Measurements from ENCODE around the gene TNFRSF21.
"Not testable (repeated sequence)": the region's sequence is repeated elsewhere in the genome, so short reads cannot be mapped to it uniquely, and the experiment has no call there.

Gene TNFRSF21

DNA sequence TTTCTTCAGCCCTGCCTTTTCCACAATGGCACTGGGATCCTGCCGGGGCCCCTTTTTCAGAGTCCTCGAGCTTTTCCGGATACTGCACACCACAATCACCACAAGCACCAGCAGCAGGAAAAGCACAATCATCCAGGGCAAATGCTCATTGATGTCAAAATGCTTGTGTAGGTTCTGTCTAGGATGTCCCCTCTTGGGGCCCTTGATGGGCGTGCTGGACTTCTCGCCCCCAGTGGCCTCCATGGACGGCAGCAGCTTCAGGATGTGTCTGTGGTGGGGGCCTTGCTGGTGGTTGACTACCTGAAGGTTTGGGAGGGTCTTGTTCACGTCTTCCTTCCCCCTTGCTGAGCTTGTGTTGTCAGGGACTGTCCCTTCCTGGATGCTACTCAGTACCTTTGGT, 25.7 kb downstream of the TNFRSF21 start:
- no peak for DNase-seq

DNA sequence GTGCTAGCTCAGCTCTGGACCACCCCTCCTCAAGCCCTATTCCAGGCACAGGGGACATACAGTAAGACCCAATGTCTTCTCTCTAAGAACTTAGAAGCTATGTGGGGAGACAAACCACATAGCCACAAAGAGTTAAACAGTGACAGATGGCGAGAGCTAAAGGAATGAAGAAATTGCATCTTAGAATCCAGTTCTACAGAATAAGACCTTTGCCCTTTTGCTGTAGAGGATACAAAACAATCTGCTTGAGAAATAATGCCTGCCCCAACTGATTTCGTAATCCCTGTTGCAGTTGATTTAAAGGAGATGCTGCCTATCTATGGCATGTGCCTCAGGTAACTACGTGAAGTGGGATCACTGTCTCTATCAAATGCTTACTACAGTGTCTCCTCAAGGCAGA, 31.2 kb downstream of the TNFRSF21 start:
- no peak for DNase-seq

DNA sequence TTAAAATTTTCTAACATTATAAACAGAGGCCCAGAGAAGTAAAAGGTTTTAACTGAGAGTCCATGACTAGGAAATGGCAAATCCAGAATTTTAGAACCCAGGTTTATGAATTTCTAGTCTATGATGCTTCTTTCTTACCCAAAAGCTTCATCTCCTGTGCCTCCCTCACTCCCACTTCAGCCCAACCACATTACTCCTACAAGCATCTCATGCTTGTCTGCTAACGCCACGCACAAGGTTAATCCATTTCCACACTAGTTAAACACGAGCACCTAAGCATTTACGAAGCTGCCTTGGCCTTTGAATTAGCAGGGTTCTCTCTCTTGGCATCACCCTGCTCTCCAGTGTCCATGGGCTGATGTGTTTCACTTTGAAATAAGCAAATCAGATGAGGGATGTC, 32.0 kb downstream of the TNFRSF21 start:
- no peak for DNase-seq

DNA sequence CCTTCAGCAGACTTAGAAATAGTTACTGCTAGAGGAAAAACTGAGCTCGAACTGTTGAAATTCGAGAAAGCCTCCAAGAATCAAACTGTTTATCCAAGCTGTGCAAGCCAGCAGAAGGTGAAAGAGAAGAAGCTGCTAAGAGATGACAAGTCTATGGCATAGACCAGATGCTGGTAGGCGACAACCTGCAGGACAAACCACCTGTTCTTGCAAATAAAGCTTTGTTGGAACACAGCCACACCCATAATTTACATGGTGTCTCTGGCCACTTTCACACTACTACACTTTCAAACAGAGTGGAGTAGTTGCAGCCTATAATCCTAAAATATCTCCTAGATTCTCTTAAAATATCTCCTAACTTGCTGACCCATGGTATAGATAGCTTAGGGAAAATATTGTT, 33.3 kb downstream of the TNFRSF21 start:
- DNase-seq: no peak

DNA sequence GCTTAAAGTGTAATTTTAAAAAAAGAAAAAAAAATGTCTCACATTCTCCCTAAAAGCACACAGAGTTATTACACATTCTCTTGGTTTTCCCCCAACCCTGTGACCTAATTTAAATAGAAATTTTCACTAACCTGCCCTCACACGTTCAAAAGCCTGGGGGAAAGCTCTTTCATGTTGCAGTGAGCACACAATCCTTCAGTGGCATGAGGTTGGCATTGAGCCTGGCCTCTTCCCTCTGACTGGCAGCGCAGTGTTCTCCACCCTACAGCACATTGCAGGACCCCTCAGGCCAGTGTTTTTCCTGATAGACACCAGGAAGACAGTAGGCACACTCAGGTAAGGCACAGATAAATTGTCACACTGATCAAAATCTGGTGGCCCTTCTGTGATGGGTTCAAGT, 34.1 kb downstream of the TNFRSF21 start:
- no peak for DNase-seq

DNA sequence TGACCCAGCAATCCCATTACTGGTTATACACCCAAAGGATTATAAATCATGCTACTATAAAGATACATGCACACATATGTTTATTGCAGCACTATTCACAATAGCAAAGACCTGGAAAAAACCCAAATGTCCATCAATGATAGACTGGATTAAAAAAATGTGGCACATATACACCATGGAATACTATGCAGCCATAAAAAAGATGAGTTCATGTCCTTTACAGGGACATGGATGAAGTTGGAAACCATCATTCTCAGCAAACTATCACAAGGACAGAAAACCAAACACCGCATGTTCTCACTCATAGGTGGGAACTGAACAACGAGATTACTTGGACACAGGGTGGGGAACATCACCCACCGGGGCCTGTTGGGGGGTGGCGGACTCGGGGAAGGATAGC, 34.6 kb downstream of the TNFRSF21 start:
- DNase-seq: not testable (repeated sequence)

DNA sequence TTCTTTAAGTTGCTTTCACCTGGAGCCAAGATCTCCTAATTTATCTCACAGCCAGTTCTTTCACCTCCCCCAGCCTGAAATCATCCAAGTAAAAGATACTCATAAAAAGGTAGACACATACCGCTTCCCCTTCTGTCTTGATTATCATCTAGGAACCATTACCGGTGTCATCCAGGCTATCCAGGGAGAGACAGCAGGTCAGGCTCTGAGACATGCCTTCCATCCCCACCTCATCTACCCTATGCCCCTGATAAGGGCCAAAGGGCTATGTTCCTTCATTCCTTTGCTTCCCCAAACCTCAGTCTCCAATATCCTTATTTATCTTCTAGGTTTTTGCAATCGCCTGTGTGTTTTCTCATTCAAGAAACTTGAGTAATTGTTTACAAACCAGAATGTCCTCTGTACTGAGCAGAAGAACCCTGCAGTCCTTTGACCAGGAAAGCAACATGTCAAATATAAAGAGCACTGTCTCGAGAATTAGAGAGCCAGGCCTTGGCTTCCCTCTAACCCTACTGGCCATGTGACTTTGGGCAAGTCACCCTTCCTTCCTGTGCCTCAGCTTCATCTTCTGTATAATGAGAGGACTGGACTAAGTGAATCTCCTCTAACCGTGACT, 41.0 kb downstream of the TNFRSF21 start:
- no peak for DNase-seq

DNA sequence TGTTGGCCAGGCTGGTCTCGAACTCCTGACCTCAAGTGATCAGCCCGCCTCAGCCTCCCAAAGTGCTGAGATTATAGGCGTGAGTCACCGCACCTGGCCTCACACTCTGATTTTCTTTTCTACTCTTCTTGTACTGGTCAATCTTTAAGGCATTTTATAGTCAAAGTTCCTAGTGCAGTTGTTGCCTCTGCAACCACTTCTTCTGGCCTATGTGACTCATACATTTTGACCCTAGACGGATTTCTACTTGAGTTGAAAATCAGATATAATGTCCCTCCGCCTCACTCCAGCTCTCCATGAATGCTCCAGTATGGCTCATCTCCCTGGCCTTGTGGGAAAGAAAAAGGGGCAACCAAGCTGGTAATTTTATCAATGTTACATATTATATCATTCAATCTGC, 42.4 kb downstream of the TNFRSF21 start:
- no peak for DNase-seq

DNA sequence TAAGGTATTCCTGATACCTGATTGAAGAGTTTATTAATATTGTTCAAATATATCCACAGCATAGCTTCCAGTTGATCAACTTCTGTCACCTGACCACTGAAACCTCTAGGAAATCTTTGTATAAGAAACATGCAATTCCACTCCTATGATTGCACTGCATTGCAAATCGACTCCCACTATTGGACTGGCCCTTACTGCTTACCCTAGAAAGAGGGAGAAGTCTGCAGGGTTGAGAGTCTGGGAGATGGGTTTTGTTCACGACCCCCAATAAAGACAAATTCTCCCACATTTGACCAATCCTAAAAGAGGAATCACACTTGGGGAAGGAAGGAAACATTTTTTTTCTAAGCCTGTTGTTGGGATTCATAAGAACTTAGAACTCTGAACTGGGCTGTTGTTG, 43.7 kb downstream of the TNFRSF21 start:
- DNase-seq: no peak

DNA sequence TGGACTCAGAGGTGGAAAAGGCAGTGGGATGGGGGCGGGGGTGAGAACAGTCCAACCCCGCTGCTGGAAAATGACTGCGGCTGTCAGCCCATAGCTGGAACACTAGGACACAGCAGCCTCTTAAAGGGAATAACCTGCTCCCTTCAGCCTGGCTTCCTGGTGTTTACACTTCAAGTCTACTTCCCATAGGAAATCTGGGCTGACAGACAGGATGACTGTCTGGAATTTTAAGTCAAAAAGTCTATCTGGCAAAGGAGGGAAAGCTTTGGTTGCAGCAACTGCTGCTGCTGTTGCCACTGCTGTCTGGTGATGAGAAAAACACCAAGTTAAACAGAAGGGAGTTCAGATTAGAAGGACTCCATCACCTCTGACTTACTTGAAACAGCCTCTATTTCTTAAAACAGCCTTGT, 44.9 kb downstream of the TNFRSF21 start:
- DNase-seq: no peak

DNA sequence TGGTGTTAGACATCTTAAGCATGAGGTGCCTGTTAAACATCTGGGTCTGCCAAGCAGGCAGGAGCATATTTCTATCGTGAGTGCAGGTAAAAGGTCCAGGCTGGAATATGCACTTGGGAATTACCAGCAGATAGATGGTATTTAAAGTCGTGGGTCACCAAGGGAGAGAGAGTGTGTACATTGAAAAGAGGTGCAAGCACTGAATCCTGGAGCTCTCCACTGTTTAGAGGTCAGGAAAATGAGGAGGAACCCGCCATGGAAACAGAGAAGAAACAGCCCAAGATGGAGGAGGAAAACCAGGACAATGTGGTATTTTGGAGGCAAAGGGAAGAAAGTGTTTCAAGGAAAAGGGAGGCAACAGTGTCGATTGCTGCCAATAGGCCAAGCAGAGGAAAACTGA, 46.4 kb downstream of the TNFRSF21 start:
- no peak for DNase-seq

DNA sequence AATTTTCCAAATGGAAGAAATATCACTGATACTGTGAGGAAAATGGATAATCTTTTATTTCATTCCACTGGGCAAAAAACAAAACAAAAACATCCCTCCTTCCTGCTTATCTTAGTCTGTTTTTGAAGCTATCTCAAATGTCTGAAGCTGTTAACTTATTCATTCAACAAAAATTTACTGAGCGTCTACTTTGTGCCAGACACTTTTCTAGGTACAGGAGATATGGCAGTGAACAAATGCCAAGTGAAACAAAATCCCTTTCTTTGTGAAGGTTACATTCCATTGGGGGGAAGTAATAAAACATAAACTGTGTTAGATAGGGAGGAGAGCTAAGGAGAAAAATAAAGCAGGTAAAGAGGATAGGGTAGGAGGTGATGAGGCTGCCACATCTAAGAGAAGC, 47.5 kb downstream of the TNFRSF21 start:
- no peak for DNase-seq

DNA sequence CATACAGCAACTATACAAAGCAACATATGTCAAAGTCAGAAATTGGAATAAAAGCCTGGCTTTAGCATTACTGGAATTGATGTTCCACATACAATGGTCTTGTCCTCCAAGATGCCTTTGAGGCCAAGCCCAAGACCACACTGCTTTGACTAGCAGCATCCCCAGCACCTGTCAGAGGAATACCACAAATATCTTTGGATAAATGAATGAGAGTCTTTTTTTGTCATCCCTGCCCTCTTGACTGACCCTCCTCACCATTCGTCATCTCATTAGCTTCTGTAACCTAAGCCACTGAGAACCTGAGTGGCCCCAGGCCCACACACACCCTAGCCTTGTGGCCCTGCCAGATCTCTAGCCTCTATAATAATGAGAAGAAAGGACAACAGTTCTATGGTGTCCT, 48.5 kb downstream of the TNFRSF21 start:
- DNase-seq: no peak

DNA sequence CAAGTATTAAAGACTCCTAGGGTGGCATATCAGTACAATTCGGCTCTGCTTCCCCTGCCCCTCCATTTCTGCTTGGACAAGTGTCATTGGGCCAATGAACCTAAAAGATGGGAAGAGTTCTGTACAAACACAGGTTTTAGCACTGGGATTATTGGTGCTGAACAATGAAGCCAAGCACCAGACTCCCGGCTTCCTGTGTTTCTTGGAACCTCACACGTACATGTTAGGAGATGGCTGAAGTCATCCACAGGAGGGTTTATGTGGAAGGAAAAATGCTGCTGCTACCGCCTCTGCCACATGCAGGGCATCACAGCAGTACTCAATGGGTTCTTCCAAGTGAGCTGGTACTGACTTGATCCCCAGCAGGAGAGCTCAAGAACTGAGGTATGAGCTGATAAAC, 49.7 kb downstream of the TNFRSF21 start:
- DNase-seq: no peak

DNA sequence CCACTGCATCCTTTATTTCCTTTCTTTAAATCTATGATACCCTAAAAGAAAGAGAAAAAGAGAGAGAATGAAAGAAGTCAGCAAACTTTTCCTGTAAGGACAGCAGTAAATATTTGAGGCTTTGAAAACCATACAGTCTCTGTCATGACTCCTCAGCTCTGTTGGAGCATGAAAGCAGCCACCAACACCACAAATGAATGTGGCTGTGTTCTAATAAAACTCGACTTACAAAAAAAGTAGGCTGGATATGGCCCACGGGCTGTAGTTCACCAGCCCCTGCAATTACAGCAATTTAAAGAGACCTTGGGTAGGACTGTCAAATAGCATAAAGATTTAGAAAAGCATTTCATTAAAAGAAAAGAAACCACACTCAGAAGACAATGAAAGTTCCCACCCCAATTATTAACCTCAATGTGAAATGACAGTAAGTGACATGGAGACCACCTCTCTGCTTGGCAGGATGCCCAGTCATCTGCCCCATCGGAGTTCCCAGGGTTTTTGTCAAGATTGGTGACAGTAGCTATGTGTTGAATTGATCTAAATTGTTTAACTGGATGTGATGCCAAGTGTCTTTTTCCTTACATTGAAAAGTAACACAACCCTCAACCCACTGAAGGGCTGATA, 50.9 kb downstream of the TNFRSF21 start:
- no peak for DNase-seq

DNA sequence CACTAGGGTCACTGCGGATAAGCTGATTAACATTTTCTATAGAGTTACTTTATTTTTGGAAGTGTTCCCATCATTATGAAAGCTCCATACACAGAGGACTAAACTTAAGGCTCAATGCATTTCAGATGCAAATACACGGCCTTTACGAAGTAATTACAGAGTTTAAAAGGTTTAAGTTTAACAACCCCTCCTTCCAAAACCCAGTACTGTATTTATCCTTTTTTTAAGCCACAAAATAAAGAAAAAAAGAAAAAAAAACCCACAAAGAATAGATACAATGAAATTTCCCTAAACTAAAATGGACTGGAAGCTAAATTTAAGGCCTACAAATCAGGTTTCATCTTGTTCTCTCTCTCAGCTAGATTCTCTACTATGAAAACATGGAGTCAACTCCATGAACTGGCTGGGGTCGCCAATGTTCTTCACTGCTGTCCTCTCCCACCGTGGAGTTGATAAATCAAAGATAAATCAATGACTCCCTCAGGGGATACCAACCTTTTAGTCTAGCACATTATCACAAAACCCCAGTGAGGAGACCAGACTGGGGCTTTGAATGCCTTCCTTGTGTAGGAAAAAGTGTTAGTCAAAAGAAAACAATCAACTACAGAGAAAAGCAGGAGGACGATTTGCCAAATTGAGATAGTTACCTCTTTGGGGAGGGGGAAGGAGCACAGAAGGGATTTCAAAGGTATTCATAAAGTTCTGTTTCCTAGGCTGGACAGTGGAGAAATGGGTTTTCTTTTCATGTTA, 52.5 kb downstream of the TNFRSF21 start:
- no peak for DNase-seq

DNA sequence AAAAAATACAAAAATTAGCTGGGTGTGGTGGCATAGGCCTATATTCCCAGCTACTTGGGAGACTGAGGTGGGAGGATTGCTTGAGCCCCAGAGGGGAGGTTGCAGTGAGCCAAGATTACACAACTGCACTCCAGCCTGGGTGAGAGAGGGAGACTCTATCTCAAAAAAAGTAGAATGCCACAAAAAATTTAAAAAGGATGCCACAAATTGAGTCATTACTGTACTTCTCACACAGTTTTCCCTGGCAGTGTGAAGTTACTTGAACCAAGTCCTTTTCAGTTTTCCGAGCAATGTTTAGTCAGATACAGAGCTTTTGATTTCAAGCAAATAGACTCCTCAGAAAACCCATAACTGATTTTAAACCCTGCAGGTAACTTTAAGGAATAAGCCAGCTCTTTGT, 53.3 kb downstream of the TNFRSF21 start:
- no peak for DNase-seq

DNA sequence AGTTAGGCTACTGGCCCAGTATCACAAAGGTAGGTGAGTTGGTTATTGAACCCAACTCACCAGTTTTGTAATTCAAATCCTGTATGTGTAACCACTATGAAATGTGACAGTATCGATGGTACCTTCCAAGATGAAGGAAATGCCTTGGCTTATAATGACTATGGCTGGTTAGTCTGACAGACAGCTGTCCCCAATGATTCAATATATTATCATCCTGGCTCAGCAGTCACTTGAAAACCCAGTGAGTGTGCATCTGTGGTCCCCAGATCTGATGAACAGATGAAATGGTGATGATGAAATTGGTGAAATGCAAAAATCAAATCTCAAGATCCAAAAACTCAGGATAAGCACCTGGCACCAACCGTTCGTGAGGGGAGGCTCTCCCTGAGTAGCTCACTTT, 54.8 kb downstream of the TNFRSF21 start:
- DNase-seq: no peak

DNA sequence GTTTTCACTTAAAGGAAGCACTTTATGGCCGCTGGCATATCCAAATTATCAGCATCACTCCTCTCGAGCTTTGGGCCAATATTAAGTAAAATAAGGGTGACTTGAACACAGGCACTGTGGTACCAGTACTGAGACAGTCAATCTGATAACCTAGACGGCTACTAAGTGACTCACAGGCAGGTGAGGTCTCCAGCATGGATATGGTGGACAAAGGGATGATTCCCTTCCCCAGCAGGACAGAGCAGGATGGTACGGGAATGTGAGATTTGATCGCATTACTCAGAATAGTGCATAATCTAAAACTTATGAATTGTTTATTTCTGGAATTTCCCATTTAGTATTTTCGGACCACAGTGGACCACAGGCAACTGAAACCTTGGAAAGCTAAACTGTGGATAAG, 55.7 kb downstream of the TNFRSF21 start:
- no peak for DNase-seq

DNA sequence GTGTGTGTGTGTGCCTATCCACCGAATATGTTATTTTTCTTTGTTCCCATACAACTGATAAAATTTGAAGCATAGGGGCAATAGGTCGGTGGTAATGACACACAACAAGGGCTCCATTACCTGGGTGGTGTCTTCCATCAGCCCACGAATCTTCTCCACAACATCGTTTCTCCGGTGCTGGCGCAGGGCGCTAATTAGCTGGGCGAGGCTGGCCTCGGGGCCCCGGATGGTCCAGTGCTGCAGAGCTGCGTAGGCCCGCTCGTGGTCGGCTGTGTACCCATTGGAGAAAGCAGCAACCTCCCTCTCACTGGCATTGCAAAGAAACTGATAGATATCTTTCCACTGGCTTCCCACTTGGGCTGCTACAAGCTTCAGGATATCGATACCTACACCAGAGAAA, 56.6 kb downstream of the TNFRSF21 start:
- no peak for DNase-seq

DNA sequence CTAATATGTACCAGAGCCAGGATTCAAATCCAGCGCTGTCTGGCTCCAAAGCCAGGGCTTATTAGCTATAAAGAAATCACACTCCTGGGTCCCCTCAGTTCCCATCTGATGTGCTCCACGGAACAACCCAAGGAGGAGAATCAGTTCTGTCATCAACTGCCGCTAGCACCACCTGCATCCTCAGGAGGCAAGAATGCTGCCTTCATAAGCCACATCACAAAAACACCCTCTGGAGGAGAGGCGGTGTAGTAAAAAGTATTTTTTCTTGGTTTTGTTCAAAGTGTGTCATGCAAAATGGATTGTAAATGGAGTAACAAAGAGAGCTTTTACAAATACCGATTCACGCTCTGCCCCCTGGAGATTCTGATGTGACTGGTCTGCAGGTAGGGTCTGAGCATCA, 57.1 kb downstream of the TNFRSF21 start:
- no peak for DNase-seq

DNA sequence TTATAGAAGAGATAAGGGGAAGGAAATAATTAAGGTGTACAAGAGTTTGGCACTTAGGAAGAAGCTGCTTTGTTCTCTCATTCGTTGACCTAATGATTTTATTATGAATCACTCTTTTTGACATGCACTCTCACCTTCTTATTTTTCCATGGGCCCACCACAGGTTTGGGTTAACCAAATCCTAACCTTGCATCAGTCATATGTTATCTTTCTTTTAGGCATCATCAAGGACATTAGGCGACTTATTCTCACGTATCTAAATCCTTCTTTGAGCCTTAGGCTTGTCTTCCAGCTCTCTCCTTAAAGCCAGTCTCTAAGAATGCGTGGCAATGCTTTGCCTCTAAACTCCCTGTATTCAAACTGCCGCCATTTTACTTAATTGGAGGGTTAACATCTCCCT, 58.3 kb downstream of the TNFRSF21 start:
- no peak for DNase-seq

DNA sequence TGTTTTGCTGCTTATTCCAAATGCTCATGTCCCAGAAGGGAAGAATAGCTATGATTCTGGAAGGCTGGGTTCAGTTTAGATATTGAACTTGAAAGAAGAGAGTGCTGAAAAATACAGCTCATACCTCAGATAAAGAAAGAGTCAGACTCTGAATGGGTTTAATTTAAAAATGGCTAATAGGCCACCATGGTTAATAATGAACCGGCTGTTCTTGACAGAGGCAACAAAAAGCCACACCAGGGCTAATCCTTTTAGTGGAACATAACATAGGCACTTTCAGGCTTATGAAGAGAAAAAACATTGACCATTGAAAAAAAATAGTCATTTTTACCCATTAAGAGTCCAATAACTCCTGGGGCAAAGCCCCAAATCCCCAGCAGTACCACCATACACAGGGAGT, 59.4 kb downstream of the TNFRSF21 start:
- DNase-seq: no peak

DNA sequence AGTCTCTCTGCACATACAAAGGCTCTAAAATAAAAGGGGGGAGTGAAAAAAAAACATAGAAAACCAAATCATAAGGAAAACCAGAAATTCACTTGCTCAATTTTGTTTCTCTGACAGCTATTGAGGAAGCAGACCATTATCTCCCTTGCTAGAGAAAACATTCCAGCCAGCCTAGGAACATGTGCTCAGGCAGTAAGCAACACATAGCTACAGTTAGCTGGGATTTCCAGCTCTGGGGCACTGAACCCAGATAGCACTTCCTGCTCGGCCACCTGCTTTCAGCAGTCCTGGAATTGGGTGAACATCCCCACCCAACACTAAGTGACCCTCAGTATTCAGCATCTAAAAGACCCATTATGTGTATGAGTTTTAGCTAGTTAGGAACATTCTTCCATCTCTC, 61.3 kb downstream of the TNFRSF21 start:
- DNase-seq: no peak
